Breast epithelium (tissue), 4 donors: ENCODE measurements around the gene ANKRD66. TPM values are rescaled to one million over a fixed set of nuclear protein-coding genes. Genes with fewer than 3 reads are reported as not detected.

ENCODE experiments used
- DNase-seq, 2 donors: peaks; one replicate each; pipeline ENCODE4 v3.0.0-alpha.2; 2019; ENCODE audit warnings: low spot score in 2 of 2
- H3K27ac ChIP-seq, 2 donors: fragments of 200-600 bp; sonication (generic) in 1 of 2; one replicate each; pipeline ENCODE4 v1.5.1; 2016 to 2019; ENCODE audit warnings: mild to moderate bottlenecking in 1 of 2
- H3K27me3 ChIP-seq, 2 donors: fragments of 200-600 bp; sonication (generic) in 1 of 2; one replicate each; pipeline versions ENCODE4 v1.5.1 to v1.6.0; 2017 to 2019; ENCODE audit warnings: control low read depth in 1 of 2, mild to moderate bottlenecking in 1 of 2
- H3K36me3 ChIP-seq: fragments of 200-600 bp; one replicate; pipeline ENCODE4 v1.5.1; 2019
- H3K4me1 ChIP-seq, 2 donors: fragments of 200-600 bp; sonication (generic); one replicate each; pipeline ENCODE4 v1.5.1; 2016 to 2019; ENCODE audit warnings: control low read depth in 1 of 2
- H3K4me3 ChIP-seq, 3 donors: fragments of 200-600 bp; sonication (generic); 1 replicate in 2 of 3; 2 replicates in 1 of 3; pipeline ENCODE4 v1.5.1; 2016 to 2019; ENCODE audit warnings: mild to moderate bottlenecking in 3 of 3, moderate library complexity in 2 of 3
- H3K9me3 ChIP-seq, 2 donors: fragments of 200-600 bp; sonication (generic) in 1 of 2; one replicate each; pipeline ENCODE4 v1.5.1; 2016 to 2019; ENCODE audit warnings: control low read depth in 1 of 2
- POLR2A ChIP-seq: fragments of 450-650 bp; IDR thresholded peaks from one replicate; pipeline ENCODE4 v1.6.1; 2016; ENCODE audit warnings: antibody characterized with exemption, mild to moderate bottlenecking, moderate library complexity
- POLR2AphosphoS5 ChIP-seq, 3 donors: sonication (generic); formaldehyde crosslinking; IDR thresholded peaks; one replicate each; pipeline ENCODE4 v1.6.1; 2017; ENCODE audit warnings: antibody characterized with exemption in 3 of 3
- intact Hi-C: fragments of 100-400 bp; cut with DNase I; formaldehyde crosslinking; loops from one replicate; pipeline ENCODE4 v1.15.1; 2023; ENCODE audit warnings: low total_unique reads
- total RNA-seq, 3 donors: library from RNA; depleted of rRNA; stranded (reverse); fragments of >200 nt; gene quantifications; one replicate each; pipeline ENCODE4 v1.1.0, GENCODE V29; 2016
- TF ChIP-seq, protein P1 (sequence below), 3 donors: fragments of 450-650 bp; IDR thresholded peaks; one replicate each; pipeline ENCODE4 v1.5.1; 2016 to 2017; ENCODE audit warnings: antibody characterized with exemption in 3 of 3, mild to moderate bottlenecking in 3 of 3, moderate library complexity in 3 of 3

The ANKRD66 gene
- total RNA-seq = not detected

DNA sequence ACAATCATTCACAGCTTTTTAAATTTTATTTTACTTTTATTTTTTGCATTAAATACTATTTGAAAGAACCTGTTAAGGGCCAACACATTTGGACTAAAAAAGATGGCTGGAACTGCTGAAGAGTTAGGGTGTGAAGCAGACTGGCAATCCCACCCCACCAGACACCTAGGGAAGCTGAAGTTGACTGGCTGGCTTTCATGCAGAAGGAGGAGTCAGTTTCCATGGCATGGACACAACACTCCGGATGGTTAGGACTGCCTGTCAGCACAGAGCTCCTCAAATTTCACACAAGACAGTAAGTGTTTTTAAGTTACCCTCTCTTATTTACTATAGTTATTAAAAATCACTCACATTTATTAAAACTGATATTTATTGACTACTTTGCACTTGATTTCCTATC lies at the start of gene ANKRD66:
ANKRD66 (plus strand) TSS at position 238 of the 400 bp plus-strand sequence. CDS start 5,016 bp downstream, outside the sequence.
- Histone ChIP-seq H3K27me3 (no peaks in the 10 kb centered on the region), H3K4me1 (no peaks in the 10 kb centered on the region), H3K36me3 (no peaks in the 10 kb centered on the region), H3K4me3 (no peak within 1 kb of the TSS), H3K27ac (no peak within 1 kb of the TSS), H3K9me3 (no peaks in the 10 kb centered on the region)
- no peak for DNase-seq
- intact Hi-C loops = no loop called here
- TF ChIP-seq POLR2A (no peak), POLR2AphosphoS5 (IDR thresholded peaks at IDR 0.05) (no peak)
- TF ChIP-seq, protein P1, sequence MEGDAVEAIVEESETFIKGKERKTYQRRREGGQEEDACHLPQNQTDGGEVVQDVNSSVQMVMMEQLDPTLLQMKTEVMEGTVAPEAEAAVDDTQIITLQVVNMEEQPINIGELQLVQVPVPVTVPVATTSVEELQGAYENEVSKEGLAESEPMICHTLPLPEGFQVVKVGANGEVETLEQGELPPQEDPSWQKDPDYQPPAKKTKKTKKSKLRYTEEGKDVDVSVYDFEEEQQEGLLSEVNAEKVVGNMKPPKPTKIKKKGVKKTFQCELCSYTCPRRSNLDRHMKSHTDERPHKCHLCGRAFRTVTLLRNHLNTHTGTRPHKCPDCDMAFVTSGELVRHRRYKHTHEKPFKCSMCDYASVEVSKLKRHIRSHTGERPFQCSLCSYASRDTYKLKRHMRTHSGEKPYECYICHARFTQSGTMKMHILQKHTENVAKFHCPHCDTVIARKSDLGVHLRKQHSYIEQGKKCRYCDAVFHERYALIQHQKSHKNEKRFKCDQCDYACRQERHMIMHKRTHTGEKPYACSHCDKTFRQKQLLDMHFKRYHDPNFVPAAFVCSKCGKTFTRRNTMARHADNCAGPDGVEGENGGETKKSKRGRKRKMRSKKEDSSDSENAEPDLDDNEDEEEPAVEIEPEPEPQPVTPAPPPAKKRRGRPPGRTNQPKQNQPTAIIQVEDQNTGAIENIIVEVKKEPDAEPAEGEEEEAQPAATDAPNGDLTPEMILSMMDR (IDR thresholded peaks at IDR 0.05) = no peak

DNA sequence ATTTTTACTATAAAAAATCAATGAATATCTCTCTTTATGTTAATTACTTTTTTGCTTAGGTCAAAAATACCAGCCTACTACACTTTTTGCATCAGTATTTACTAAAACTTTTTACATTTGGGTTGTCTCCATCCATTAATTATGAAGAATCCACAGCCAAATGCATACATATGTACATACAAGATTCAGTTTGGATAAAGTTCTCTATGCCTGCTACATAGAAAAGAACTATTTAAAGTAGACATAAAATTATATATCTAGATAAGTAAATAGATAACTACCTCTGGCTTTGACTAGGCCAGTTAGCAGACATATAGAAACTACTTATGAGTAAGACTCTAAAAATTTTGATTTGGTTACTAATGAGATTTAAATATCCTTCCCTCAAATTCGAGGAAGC lies 46.8 kb upstream of the ANKRD66 start:
- TF ChIP-seq, protein P1 (IDR thresholded peaks at IDR 0.05) = no peak
- TF ChIP-seq POLR2A = no peak
- no peak for TF ChIP-seq POLR2AphosphoS5 (IDR thresholded peaks at IDR 0.05)
- no peak overlapping the region for H3K27ac ChIP-seq
- H3K4me1 ChIP-seq = no peaks in the 10 kb centered on the region
- no peaks in the 10 kb centered on the region for H3K36me3 ChIP-seq
- no peaks in the 10 kb centered on the region for H3K9me3 ChIP-seq
- DNase-seq = no peak
- intact Hi-C loops = no loop called here
- no peaks in the 10 kb centered on the region for H3K27me3 ChIP-seq
- no peak overlapping the region for H3K4me3 ChIP-seq

DNA sequence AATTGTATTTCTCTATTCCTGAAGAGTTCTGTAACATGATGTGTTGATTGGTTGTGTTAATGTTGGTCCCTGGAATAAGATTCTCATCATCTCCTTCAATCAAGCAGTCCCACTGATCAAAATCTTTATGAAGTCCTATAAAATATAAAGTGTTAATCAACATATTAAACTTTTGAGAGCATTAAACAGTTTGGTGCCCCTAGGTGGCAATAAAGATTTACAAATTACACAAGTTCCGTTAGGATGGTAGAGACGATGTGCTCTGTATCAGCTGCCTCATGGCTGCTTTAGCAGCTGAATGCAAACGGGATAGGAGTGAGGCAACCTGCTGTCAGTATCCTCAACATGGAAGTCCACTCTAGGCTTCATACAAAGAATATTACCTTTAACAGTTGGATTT lies 42.2 kb upstream of the ANKRD66 start:
- intact Hi-C loops = no loop called here
- no peak for DNase-seq
- H3K9me3 ChIP-seq = no peaks in the 10 kb centered on the region

DNA sequence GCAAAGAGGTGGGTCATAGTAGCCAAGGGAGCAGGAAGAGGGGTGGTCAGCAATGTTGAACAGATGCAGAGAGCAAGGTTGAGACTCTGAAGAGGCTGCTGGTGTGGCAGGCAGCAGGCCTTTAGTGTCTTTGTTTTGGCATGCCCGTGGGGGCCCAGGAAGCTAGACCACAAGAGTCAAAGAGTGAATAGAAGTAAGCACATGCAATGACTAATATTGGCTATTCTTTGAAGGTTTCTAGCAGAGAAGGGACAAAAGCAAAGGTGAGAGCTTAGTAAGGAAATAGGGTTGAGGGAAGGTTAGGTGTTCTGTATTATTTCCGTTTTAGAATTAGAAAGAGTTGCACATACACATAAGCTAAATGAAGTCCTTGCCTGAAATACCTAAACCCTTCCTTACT lies 40.3 kb upstream of the ANKRD66 start:
- TF ChIP-seq, protein P1 (IDR thresholded peaks at IDR 0.05) = no peak
- no peaks in the 10 kb centered on the region for H3K4me1 ChIP-seq
- no peak for DNase-seq
- no peak overlapping the region for H3K27ac ChIP-seq
- no peak overlapping the region for H3K4me3 ChIP-seq
- intact Hi-C loops = no loop called here
- no peaks in the 10 kb centered on the region for H3K27me3 ChIP-seq
- no peaks in the 10 kb centered on the region for H3K36me3 ChIP-seq
- H3K9me3 ChIP-seq = no peaks in the 10 kb centered on the region

More for the DNA sequence above, 42.2 kb upstream of the ANKRD66 start:
- H3K27me3 ChIP-seq = no peaks in the 10 kb centered on the region
- no peak overlapping the region for H3K4me3 ChIP-seq
- no peaks in the 10 kb centered on the region for H3K4me1 ChIP-seq
- TF ChIP-seq POLR2A (no peak), POLR2AphosphoS5 (IDR thresholded peaks at IDR 0.05) (no peak)
- TF ChIP-seq, protein P1 (IDR thresholded peaks at IDR 0.05) = no peak
- H3K36me3 ChIP-seq = no peaks in the 10 kb centered on the region
- no peak overlapping the region for H3K27ac ChIP-seq

DNA sequence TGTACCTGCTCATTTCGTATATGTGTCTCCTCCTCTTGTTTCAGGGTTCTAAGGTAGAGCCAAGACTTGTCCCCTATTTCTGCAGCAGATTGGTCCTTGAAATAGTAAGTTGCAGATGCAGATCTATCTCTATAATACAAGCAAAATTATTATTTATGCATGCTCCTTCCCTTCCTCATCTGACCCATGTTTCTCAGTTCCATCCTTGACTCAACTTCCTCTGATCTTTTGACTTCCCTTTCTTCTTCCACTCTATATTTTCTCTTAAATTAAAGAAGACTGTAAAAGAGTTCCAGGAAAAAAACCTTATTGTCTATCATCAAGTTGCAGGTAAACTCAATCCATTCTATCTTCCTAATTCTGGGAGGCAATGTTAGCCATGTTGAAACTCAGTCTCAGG lies 35.2 kb upstream of the ANKRD66 start:
- no peak overlapping the region for H3K4me3 ChIP-seq
- no peaks in the 10 kb centered on the region for H3K9me3 ChIP-seq
- no peaks in the 10 kb centered on the region for H3K4me1 ChIP-seq
- intact Hi-C loops = no loop called here
- DNase-seq = no peak
- no peak overlapping the region for H3K27ac ChIP-seq
- H3K36me3 ChIP-seq = no peaks in the 10 kb centered on the region
- H3K27me3 ChIP-seq = no peaks in the 10 kb centered on the region
- no peak for TF ChIP-seq POLR2AphosphoS5 (IDR thresholded peaks at IDR 0.05)
- TF ChIP-seq POLR2A = no peak
- TF ChIP-seq, protein P1 (IDR thresholded peaks at IDR 0.05) = no peak
